ENCODE measurements around the gene KMT2C.

DNA sequence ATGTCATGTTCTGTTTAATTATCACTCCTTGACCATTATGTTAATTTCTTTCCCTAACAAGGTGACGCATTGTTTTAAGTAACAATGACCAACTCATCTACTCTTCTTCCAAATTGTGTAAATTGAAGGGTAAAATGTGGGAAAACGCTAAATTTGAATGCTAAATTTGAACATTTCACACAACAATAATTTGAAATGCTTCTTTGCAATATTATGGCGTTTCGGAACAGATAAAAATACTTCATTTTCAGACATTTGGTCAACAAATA lies 29.2 kb upstream of the KMT2C start:
- TF ChIP-seq, protein P1, sequence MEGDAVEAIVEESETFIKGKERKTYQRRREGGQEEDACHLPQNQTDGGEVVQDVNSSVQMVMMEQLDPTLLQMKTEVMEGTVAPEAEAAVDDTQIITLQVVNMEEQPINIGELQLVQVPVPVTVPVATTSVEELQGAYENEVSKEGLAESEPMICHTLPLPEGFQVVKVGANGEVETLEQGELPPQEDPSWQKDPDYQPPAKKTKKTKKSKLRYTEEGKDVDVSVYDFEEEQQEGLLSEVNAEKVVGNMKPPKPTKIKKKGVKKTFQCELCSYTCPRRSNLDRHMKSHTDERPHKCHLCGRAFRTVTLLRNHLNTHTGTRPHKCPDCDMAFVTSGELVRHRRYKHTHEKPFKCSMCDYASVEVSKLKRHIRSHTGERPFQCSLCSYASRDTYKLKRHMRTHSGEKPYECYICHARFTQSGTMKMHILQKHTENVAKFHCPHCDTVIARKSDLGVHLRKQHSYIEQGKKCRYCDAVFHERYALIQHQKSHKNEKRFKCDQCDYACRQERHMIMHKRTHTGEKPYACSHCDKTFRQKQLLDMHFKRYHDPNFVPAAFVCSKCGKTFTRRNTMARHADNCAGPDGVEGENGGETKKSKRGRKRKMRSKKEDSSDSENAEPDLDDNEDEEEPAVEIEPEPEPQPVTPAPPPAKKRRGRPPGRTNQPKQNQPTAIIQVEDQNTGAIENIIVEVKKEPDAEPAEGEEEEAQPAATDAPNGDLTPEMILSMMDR (conservative IDR thresholded peaks at IDR 0.05; ENCODE audit: low read length), result no peak
- no peak for TF ChIP-seq EZH2phosphoT487 (IDR thresholded peaks at IDR 0.05; ENCODE audit: borderline replicate concordance, low read depth, low read length)

All from OCI-LY7 (cell line).